GM18498 (cell line): ENCODE data around the gene SLC7A4.

ENCODE experiments used
- ATAC-seq: cut with Tn5 transposase; IDR thresholded peaks from one replicate; pipeline ENCODE4 v1.9.1; 2021; ENCODE audit warnings: mild to moderate bottlenecking, moderate library complexity; ENCODE audit not compliant: unreplicated experiment

The SLC7A4 gene

GRCh38 chr22:20989323-20990138 is 42.8 kb downstream of the SLC7A4 start:
- ATAC-seq = no peak

GRCh38 chr22:20988573-20989322 is 43.6 kb downstream of the SLC7A4 start:
- no peak for ATAC-seq

- no peak for ATAC-seq
Observed at GRCh38 chr22:20987375-20987774, 45.0 kb downstream of the SLC7A4 start.

GRCh38 chr22:20986365-20986764 is 46.0 kb downstream of the SLC7A4 start:
- no peak for ATAC-seq

- ATAC-seq = no peak
Observed at GRCh38 chr22:20985720-20986119, 46.6 kb downstream of the SLC7A4 start.

- ATAC-seq = no peak
Observed at GRCh38 chr22:20983081-20983771, 49.1 kb downstream of the SLC7A4 start.

- ATAC-seq = peak; percentile 12
Observed at GRCh38 chr22:20982563-20982882, 49.8 kb downstream of the SLC7A4 start.

- ATAC-seq = peak; percentile 80
Observed at GRCh38 chr22:20981787-20982562, 50.4 kb downstream of the SLC7A4 start, which contains the start of gene LZTR1. Gene LZTR1, plus strand, starts transcription at chr22:20982297. Its CDS starts 75 bp downstream, at chr22:20982372.

- no peak for ATAC-seq
Observed at GRCh38 chr22:20980938-20981722, 51.2 kb downstream of the SLC7A4 start.

GRCh38 chr22:20980523-20980922 is 51.8 kb downstream of the SLC7A4 start:
- ATAC-seq = no peak

- no peak for ATAC-seq
Observed at GRCh38 chr22:20979940-20980453, 52.4 kb downstream of the SLC7A4 start.

- no peak for ATAC-seq
Observed at GRCh38 chr22:20979243-20979809, 53.0 kb downstream of the SLC7A4 start.
